HG03025 (cell line): Measurements from ENCODE around the gene TCN2.
"Not testable (repeated sequence)": the region's sequence is repeated elsewhere in the genome, so short reads cannot be mapped to it uniquely, and the experiment has no call there.

Experiments
- ATAC-seq: cut with Tn5 transposase; IDR thresholded peaks from one replicate; pipeline ENCODE4 v1.9.1; 2021; ENCODE audit warnings: mild to moderate bottlenecking, moderate library complexity; ENCODE audit not compliant: unreplicated experiment, low FRiP score

TCN2 gene

GRCh38 chr22:30676565-30676964 is 69.6 kb downstream of the TCN2 start:
- not testable (repeated sequence) for ATAC-seq
